GM10266 (cell line): ENCODE data around the gene THBD.

Experiments used
- DNase-seq: peaks from one replicate; pipeline ENCODE4 v3.0.0; 2012; ENCODE audit errors: extremely low spot score
- CTCF ChIP-seq: IDR thresholded peaks from 2 replicates; pipeline ENCODE4 v1.5.1; 2012; ENCODE audit warnings: mild to moderate bottlenecking, low read depth; ENCODE audit not compliant: control insufficient read depth, insufficient read depth; ENCODE audit errors: missing control alignments

Gene THBD

GRCh38 chr20:23084282-23084844, 34.9 kb upstream of the THBD start:
- no peak for TF ChIP-seq CTCF
- DNase-seq, result no peak

DNA sequence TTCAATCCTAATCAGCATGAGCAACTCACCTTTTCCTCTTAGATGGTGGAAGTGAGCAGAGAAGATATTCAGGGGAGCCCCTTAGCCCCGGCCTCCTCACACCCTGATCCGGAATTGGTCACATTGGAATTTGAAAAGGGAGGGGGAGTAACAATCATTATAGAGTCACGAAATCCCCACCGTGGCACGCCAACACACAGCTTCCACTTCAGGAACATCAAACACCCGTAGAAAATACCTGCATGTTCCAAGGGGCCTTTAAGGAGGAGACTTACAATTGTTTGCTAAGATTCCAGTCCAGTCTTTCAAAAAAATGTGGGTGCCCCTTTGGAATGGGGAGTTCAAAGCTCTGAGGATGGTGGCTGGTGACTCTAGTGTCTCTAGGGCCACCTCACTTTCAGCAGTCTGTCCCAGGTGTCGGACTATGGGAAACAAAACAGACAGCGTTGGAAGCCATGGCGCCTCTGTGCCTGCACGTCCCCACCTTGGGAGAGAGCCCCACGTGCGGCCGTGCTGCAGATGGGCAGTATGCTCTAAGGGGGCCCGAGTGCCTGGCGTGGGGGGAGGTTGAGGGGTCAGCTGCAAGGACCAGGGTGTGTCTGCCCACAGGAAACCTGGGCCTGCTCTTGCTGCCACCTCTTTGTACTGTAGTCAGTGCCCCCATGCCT, 34.2 kb upstream of the THBD start:
- DNase-seq, result no peak
- no peak for TF ChIP-seq CTCF

- DNase-seq, result no peak
- no peak for TF ChIP-seq CTCF
Observed at GRCh38 chr20:23082846-23083552, 33.5 kb upstream of the THBD start.

- TF ChIP-seq CTCF, result no peak
Observed at GRCh38 chr20:23081263-23081819, 31.9 kb upstream of the THBD start.

GRCh38 chr20:23080521-23080920, 31.0 kb upstream of the THBD start:
- no peak for TF ChIP-seq CTCF
- DNase-seq, result no peak

More at GRCh38 chr20:23081263-23081819, 31.9 kb upstream of the THBD start:
- DNase-seq, result no peak

DNA sequence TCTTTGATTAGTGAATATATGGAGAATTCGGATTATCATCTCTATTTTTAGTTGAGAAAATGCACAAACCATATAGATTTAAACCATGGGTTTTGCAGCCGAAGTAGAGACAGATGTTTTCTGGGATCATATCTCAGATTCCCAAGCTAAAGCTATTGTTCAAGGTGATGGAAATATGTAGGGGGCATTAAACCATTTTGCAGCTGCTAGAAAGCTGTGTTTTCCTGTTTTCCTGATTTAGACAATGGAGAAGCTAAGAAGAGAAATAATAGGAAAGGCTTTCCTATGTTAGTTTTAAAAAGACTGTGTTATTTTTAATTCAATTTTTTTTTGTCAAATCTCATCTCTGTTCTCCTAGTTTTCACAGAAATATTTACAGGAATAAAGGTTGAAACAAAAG, 30.5 kb upstream of the THBD start:
- no peak for DNase-seq
- TF ChIP-seq CTCF, result no peak

GRCh38 chr20:23079016-23079351, 29.5 kb upstream of the THBD start:
- TF ChIP-seq CTCF, result peak; percentile 19
- DNase-seq, result no peak
